Right renal pelvis (tissue), 4 donors: ENCODE results near the gene TRAK1. TPM values are rescaled to one million over a fixed set of nuclear protein-coding genes. Genes with fewer than 3 reads are reported as not detected.
"Not testable (repeated sequence)": the region's sequence is repeated elsewhere in the genome, so short reads cannot be mapped to it uniquely, and the experiment has no call there.

Experiments used
- DNase-seq, 4 donors: peaks; one replicate each; pipeline ENCODE4 v3.0.0-alpha.2; 2013; ENCODE audit warnings: low read depth in 4 of 4, low spot score in 3 of 4, missing footprints in 1 of 4
- polyA plus RNA-seq, 4 donors: library from polyadenylated mRNA; unstranded; fragments of 120-200 nt; gene quantifications; one replicate each; pipeline ENCODE4 v1.2.1, GENCODE V29; 2013; ENCODE audit not compliant: insufficient read length in 4 of 4

TRAK1 gene
- polyA plus RNA-seq, 4 donors = 42.3 to 51.1 (median 46.7) TPM

DNA sequence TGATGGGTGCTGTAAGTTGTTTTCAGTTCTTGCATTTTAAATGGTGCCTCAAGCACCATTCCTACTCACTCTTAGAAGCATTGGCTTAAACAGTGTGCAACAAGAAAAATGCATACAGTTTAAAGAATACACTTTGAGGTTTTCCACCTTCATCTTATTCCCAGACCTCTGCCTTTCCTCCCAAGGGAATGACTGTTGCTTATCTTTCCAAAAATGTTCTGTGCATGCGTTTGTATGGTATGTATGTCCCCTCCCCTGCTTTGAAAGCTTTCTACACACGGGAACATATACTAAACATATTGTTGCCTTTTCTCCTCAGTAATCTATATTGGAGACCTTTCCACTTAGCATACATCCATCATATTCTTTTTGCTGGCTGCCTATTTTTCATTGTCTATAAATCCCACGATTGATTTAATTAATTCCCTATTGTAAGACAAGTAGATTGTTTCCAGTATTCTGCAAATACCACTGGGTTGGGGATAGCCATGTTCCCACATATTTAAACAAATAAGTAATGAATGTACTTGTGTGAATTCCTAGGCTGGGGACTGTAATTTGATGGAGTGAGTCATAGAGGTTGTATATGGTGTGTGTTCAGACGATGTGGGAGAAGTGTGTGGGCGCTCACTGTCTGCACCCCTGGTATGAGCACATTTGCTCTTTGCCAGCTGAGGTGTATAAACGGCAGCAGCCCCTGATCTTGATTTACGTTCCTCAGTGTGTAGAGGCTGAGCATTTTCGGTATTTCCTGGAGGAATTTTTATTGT, 5.8 kb downstream of the TRAK1 start:
- no peak for DNase-seq

DNA sequence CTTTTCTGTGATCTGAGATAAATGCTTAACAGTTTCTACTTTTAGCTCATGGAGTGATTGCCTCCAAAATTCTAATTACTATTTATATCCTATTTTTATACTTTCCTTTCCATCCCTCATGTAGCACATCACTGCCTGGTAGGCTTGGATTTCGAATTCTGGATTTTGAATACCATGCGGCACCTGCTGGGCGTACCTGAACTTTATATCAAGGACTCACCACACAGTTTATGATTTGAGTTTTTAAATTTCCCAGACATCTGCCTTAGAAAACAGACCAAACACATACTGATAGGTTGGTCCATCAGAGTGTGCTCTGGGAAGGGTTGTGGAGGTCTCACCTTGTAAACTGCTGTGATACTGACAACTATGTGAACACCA, 6.4 kb downstream of the TRAK1 start:
- DNase-seq = no peak

DNA sequence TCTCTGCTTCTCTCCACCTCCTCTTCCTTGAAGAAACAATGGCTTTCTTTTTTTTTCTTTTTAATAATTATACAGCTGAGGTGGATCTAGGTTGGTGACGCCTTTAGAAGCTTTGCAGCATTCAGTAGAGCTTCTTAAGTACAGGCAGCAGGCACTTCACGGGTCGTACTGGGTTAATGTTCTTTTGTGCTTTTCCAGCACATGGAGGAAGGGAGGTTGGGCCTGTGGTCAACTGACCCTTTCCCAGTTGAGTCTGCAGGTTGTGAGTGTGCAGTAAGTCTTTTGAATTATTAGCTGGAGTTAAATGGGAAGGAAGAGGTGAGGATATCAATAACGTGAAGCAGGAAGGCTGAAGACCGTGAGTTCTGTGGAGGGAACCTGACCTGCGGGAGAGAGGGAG, 7.0 kb downstream of the TRAK1 start:
- DNase-seq = no peak

DNA sequence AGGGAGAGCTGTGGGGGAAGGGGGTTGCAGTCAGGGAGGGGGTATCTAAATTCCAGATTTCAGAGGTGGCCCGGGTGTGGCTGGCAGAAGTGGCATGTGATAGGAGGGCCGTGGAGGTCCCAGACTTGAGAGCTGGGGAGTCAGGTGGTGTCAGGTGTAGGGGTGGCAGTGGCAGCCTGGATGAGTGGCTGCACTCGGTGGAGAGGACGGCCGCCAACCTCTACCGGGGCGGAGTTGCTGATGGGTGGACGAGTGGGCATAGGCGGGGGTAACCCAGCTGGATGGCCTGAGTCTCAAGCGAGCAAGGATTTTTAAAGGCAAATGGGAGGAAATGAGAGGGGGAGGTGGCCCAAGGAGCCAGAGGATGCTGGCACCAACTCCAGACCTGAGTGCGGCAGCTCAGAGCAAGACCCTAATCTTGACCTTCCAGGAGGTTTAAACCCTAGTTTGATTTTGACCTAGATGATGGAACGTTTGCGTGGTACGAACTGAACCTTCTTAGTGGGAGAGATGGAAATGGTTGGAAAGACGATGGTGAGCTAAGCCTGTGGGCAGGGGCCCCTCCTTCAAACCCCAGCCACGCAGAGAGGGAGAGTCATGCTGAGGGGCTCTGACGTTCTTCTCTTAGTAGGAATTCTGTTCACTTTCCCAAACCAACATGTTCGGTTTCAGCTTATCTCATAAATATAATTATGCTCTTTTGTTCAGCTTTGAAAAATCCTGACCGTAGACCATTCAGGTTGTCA, 8.0 kb downstream of the TRAK1 start:
- no peak for DNase-seq

DNA sequence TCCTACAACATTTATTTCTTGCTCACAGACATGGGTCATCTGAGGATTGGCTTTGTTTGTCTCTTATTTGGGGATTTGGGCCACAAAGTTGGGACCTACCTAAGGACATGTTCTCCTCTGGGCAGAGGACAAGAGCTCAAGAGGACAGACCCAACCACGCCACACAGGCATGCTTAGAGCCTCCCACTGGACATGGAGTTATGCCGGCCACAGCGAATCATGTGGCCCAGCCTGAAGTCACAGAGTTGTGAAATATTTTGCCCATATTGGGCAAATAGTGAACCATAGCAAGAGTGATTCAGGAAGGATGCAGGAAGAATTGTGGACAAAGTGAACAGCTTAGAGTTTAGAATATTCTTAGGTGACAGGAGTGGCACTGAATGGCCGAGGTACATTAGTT, 9.9 kb downstream of the TRAK1 start:
- no peak for DNase-seq

DNA sequence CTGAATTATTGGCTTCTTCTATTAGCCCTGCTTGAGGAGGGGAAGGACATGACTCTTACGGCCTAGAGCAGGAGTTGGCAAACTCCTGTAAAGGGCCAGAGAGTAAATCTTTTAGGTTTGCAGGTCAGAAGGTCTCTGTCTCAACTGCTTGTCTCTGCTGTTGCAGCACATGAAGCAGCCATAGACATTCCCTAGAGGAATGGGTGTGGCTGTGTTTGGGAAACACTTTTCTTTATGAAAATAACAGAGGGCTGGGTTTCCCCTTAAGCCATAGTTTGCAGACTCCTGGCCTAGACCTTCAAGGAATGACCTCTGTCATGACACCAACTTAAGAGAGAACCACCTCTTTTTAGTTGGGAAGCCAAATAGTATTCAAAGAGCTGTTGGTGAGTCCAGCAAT, 10.3 kb downstream of the TRAK1 start:
- no peak for DNase-seq

DNA sequence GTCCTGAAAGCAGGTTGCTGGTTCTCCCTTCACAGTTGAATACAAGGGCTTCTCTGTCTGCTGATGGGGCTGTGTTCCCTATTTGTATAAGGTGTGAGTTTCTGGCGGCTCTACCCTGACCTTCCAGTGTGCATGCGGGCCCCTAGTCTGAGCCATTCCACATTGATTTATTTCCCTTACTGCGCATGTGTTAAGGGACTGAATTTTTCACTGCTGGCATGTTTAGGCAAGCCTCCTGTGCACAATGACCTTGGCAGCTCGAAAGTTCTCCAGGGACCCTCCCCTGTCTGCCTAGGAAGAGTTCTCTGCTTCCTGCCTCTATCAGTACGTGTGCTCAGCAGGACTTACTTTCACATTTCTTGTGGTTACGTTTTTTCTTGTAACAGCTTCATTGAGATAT, 11.4 kb downstream of the TRAK1 start:
- DNase-seq = no peak

DNA sequence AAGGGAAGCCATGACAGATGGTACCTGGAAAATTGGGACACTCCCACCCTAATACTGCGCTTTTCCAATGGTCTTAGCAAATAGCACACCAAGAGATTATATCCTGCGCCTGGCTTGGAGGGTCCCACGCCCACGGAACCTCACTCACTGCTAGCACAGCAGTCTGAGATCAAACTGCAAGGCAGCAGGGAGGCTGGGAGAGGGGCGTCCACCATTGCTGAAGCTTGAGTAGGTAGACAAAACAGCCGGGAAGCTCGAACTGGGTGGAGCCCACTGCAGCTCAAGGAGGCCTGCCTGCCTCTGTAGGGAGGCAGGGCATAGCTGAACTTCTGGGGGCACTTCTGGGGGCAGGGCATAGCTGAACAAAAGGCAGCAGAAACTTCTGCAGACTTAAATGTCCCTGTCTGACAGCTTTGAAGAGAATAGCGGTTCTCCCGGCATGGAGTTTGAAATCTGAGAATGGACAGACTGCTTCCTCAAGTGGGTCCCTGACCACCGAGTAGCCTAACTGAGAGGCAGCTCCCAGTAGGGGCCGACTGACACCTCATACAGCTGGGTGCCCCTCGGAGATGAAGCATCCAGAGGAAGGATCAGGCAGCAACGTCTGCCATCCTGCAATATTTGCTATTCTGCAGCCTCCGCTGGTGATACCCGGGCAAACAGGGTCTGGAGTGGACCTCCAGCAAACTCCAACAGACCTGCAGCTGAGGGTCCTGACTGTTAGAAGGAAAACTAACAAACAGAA, 12.9 kb downstream of the TRAK1 start:
- DNase-seq = not testable (repeated sequence)

DNA sequence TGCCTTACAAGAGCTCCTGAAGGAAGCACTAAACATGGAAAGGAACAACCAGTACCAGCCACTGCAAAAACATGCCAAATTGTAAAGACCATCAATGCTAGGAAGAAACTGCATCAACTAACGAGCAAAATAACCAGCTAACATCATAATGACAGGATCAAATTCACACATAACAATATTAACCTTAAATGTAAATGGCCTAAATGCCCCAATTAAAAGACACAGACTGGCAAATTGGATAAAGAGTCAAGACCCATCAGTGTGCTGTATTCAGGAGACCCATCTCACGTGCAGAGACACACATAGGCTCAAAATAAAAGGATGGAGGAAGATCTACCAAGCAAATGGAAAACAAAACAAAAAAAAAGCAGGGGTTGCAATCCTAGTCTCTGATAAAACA, 14.8 kb downstream of the TRAK1 start:
- DNase-seq = not testable (repeated sequence)

DNA sequence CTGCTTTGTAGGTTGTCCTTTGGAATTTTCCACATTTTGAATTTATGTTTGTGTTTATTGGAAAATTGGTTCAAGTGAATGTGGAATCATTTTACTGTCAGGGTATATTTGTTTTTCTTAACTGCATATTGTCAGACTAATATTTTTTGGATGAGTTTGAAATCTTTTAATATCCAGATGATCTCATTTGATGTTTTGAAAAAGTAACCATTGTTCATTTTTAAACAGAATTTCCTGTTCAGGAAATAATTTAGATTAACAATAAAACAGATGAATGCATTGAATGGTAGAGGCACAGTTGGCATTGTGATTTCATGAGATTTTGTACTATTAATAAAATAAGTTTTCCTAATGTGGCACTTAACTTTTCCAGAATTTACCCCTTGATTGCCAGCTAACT, 15.5 kb downstream of the TRAK1 start:
- no peak for DNase-seq

DNA sequence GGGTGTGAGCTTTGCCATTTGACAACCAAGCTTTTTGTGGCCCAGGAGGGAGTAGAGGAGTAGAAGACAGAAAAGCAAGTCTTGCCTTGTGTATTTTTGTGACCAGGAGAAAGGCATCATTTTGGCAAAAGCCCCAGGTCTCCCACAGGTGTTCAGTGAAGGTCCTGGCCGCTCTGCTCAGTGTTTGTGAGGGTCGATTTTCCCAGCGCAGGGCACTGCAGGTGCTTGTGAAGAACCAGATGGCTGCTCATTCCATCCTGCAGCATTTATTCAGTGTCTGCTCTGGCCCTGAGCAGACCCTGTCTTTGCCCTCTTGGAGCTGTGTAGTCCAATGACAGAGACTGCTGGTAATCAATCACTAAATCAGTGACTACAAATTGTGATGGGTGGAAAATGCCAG, 19.5 kb downstream of the TRAK1 start:
- DNase-seq = no peak

DNA sequence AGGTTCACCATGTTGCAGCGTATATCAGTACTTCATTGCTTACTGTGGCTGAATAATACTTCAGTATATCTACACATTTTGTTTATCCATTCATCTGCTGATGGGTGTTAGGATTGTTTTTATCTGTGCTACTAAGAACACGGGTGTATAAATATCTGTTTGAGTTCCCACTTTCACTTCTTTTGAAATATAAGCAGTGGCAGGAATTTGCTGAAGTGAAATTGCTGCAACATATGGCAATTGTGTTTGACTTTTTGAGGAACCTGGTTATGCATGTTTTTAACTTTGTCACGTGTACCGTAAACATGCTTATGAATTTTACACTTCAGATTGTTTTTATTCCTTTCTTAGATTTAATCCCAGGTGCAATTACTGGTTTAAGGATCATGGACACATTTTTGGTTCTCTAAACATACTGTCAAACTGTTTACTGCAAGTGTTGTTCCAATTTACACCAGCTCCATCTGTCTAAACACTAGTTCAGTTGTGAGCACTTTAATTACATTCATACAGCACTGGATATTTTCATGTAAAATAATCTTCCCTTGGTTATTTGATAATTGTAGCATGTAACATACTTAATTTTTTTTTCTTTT, 23.1 kb downstream of the TRAK1 start:
- no peak for DNase-seq

DNA sequence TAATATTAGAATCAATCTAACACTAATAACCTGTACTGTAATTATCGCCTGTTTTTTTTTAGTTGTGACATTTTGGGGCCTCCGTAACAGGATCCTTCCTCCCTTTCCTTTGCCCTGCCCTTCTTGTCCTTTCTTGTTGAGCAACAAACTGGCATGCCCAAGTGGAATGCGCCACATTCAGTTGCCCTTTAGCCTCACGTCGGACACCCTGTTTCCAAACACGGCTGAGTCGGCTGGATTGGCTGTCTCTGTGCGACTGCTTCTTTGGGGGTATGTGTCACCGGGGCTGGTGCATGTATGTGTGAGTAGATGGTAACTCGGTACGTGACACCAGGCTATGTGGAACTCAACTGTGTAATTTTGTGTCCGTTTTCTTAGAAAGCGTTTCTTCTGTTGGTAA, 24.1 kb downstream of the TRAK1 start:
- no peak for DNase-seq

DNA sequence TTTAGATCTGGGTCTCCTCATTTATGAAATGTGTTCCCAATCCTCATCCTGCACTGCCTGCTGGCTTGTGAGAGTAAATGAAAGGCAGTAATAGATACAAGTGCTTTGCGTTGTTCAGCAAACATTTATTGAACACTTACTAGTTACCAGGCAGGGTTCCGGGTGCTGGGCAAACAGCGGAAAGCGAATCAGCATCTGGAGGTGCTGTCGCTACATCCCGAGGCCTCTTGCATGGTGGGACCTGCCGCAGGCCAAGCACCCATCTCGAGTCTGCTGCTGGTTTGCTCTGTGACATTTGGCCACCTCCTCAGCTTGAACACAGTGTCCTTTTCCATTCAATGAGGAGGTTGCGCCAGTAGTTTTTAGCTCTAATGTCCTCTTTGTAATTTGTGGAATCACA, 24.8 kb downstream of the TRAK1 start:
- no peak for DNase-seq

DNA sequence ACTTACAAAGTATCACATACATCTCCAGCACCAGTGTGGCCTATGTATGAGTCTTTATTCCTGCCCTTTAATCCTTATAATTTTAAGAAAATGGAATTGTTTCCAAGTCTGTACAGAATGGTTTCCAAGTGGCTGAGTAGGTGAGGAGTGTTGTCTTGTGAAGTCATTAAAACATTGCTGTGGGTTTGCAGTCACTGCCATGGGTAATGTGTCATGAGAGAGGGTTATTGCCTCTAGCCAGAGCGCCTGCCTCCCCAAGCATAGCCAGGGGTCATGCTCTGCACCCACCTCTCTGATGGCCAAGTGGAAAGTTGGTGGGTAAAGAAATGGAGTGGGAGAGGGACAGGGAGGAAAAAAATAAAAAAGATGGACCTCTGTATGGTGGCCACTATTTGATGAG, 25.3 kb downstream of the TRAK1 start:
- DNase-seq = no peak

DNA sequence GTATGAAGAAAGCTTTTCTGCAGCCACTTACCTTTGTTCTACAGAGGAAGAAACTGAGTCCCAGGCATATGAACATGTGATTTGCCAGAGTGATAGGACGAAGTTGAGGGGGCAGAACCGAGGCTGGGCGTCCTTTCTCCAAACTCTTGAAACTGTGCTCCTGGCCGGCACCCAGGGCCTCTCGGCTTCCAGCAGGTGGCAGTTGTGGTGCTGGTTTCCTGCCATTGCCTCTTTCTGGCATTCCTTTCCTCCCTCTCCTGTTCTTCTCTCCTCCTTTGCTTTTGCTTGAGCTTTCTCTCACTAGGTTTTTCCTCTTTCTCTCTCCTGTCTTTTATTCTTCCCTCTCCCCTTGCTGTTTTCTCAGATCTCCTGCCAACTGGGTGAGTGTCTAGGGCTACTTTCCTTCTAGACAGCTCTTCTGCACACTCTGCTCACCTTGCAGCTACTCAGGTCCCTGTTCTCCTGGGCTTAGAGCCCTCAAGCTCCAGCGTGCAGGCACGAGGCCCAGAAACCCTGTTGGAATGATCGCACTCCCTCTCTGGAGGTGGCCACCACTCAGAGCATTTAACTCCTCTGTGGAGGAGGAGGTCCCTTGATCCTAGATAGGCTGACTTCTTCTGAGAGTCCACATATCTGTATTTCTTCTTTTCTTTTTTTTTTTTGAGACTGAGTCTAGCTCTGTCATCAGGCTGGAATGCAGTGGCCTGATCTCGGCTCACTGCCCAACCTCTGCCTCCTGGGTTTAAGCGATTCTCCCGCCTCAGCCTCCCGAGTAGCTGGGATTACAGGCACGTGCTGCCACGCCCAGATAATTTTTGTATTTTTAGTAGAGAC, 26.2 kb downstream of the TRAK1 start:
- DNase-seq = no peak

DNA sequence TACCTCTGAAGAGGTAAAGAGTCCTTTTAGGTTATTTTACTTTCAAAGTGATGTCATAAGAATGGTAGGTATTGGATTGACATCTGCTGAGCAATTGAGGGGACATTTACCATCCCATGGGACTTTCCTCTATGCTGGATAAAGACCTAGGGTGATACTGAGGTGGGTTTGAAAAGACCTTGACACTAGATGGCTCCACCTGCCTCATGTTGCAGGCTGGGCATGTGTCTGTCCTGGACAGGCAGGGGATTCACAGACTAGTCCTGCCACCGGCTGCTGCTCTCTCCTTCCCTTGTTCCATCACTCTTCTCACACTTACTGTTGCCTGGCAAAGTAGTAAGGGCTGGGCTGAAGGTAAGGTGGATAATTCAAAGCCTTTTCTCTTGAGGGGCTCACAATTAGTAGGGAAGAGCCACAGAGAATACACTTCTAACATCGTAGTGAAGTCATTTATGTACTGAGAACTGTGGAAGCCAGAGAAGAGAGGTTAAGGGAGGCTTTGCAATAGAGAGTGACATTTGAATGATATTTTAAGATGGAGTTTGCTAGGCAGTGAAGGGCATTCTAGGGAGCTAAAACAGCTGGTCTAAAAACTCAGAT, 27.7 kb downstream of the TRAK1 start:
- DNase-seq = no peak

DNA sequence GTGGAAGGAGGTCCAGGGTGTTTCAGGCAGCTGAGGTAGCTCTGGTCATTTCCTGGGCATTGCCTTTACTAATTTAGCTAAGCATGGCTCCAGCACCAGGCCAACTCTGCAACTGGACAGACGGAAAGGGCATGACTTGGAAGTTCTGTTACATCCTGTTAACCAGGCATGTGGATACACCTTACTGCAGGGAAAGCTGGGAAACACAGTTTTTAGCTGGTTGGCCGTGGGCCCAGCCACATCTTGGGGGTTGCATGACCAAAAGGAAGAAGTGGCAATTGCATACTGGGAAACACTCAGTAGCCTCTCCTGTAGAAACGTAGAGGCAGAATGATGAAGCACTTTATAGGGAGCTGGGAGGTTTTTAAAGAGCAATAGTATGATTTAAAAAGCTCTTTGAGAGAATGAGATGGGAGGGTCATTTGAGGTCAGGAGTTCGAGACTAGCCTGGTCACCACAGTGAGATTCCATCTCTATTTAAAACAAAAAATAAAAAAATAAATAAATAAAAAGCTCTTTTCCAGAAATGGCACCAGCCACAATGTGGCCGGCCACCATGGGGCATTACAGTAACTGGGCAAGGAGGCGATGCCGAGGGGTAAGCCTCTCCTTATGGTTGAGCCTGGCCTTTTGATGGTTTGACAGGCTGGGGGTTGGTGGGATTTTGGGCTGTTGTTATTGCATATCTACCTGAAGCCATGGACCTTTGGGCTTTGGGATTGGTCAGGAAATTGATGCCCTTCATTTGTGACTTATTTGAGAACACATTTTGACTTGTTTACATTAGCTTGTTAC, 28.6 kb downstream of the TRAK1 start:
- no peak for DNase-seq

DNA sequence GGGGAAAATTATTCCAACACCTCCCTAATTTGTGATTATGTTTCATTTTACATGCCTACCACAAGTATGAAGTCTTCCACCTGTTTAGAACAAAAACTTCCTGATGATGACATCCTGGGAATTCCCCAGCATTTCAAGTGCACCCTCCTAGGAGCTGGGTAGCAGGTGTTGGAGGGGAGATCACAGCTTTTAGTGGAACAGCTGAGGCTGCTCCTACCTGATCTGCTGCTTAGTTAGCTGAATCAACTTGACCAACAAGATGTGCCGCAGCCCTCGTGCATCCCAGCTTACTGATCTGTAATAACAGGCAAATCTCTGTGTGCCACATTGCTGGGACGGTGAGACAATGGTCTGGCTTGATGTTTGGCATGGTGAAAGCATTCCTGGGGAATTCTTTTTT, 29.7 kb downstream of the TRAK1 start:
- DNase-seq = no peak
